ENCODE results near the gene TNK1. TPM values are rescaled to one million over a fixed set of nuclear protein-coding genes. Genes with fewer than 3 reads are reported as not detected.

Gene TNK1
- total and polyA plus RNA-seq, 2 of the 8 experiments (the other 6 are each of a cell fraction or from before 2014, with no cell fraction given) = 7.6 to 9.5 TPM

DNA sequence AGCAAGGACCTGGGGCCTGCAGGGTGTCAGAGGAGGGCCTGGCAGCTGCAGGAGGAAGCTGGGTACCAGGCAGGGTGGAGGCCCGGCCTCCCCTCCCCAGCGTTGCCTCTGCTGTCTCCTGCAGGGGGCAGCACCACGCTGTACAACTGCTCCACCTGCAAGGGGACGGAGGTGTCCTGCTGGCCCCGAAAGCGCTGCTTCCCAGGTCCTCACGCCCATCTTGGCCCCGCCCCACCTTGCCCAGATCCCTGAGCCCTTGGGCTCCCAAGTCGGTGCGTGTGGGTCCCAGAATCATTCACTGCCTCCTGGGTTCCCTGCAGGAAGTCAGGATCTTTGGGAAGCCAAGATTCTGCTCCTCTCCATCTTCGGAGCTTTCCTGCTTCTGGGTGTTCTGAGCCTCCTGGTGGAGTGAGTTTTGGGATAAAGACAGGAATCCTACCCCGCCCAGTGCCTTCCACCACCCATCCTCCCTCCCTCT, 24.8 kb upstream of the TNK1 start:
- H3K9me3 ChIP-seq (ENCODE audit: insufficient read depth in 2 of 2, low read depth in 1 of 2, low read length in 1 of 2) = no peaks in the 10 kb centered on the region
- CTCF ChIA-PET (ENCODE audit: partially characterized antibody) = interaction anchor here (0.6 to 6.5 kb wide), 40 partner anchors 11 to 217 kb away, joined by 3 to 56 read pairs (median 5); partner anchors contain the start of genes ACAP1, CHRNB1, NEURL4 and PLSCR3
- FAIRE-seq = peak; percentile 75
- H3K79me1 ChIP-seq (ENCODE audit: low read depth, low read length) = no peaks in the 10 kb centered on the region
- no peak overlapping the region for H4K5ac ChIP-seq (ENCODE audit: insufficient read length, low read depth, low read length)
- no peak overlapping the region for H3K9ac ChIP-seq (replicated peaks in 1 of 4; ENCODE audit: extremely low read depth in 1 of 4, low read depth in 3 of 4, low read length in 3 of 4)
- no peak overlapping the region for H2BK120ac ChIP-seq (replicated peaks; ENCODE audit: low read depth, low read length)
- H3K23me2 ChIP-seq (ENCODE audit: low read depth, low read length) = peaks cover 5% of the 10 kb centered on the region; the same call in 1 of the 2 replicates
- POLR2A ChIA-PET (ENCODE audit: partially characterized antibody) = interaction anchor here (1.1 to 2.2 kb wide), 11 partner anchors 12 to 129 kb away, joined by 3 to 10 read pairs (median 4); partner anchors contain the start of genes ACAP1, FGF11, NEURL4 and POLR2A
- no peak overlapping the region for H3K14ac ChIP-seq (ENCODE audit: insufficient read length)
- H2AFZ ChIP-seq (ENCODE audit: low read length) = peak overlapping the region; percentile 96
- DNase-seq (ENCODE audit: low read depth in 1 of 2, low spot score in 2 of 2) = peak; percentile 82 to 97
- H2BK12ac ChIP-seq (ENCODE audit: low read depth, low read length) = 0 out of 2 replicates have a peak overlapping the region, but pooled peaks have one; percentile 17
- H3K27ac ChIP-seq (ENCODE audit: low read depth, low read length) = no peak overlapping the region
- peaks cover 0 to 8% (median 2%) of the 10 kb centered on the region in 4 experiments; a peak in 5 of 7 replicates for H3K4me1 ChIP-seq (replicated peaks in 1 of 4; ENCODE audit: control insufficient read depth in 3 of 4, insufficient read depth in 4 of 4, low read length in 3 of 4)
- peak overlapping the region; percentile 81; the same call in 1 of the 2 replicates for H2BK15ac ChIP-seq (ENCODE audit: low read length)
- H3K4me2 ChIP-seq (ENCODE audit: insufficient read depth in 1 of 2, low read depth in 2 of 2, low read length in 2 of 2) = peak overlapping the region; percentile 3 to 64; a peak in 3 of 4 replicates
- no peak overlapping the region for H4K91ac ChIP-seq (replicated peaks; ENCODE audit: insufficient read length, low read length)
- H3K18ac ChIP-seq (ENCODE audit: extremely low read depth, low read length) = peak overlapping the region; percentile 32; the same call in 1 of the 2 replicates
- H3K79me2 ChIP-seq (ENCODE audit: control insufficient read depth in 1 of 2, insufficient read depth in 2 of 2, low read length in 2 of 2) = no peaks in the 10 kb centered on the region
- H3K4me3 ChIP-seq (ENCODE audit: extremely low read depth in 1 of 4, insufficient read depth in 2 of 4, low read depth in 3 of 4, low read length in 4 of 4) = peak overlapping the region in 1 of 4 experiments; percentile 45; a peak in 2 of 8 replicates
- no peak overlapping the region for H4K8ac ChIP-seq (ENCODE audit: extremely low read depth, insufficient read depth, low read length)
- H3K56ac ChIP-seq (replicated peaks; ENCODE audit: insufficient read length, low read depth, low read length) = no peak overlapping the region
- H3K36me3 ChIP-seq (ENCODE audit: control insufficient read depth in 2 of 4, insufficient read depth in 4 of 4, low read length in 3 of 4) = no peaks in the 10 kb centered on the region
- H2BK20ac ChIP-seq (ENCODE audit: low read length) = no peak overlapping the region
- no peaks in the 10 kb centered on the region for H3K27me3 ChIP-seq (replicated peaks in 1 of 4; ENCODE audit: control insufficient read depth in 3 of 4, extremely low read depth in 1 of 4, insufficient read depth in 3 of 4, low read length in 3 of 4)
- no peak overlapping the region for H2AK5ac ChIP-seq (ENCODE audit: low read depth, low read length)
- no peak overlapping the region for H2BK5ac ChIP-seq (ENCODE audit: low read depth, low read length)
- WGBS, 2 experiments (ENCODE audit: extremely low coverage in 1 of 2, insufficient coverage in 1 of 2, insufficient read length in 1 of 2, insufficient replicate concordance in 2 of 2, low coverage in 1 of 2, low lambda C conversion rate in 2 of 2, missing lambda C conversion rate in 1 of 2) = 10% methylated on average over 11 of the region's 12 CpGs; no CpG with 5 or more reads in 1 of the 2 experiments
- no peak overlapping the region for H3K23ac ChIP-seq (ENCODE audit: insufficient read length)
- H3K4ac ChIP-seq (replicated peaks; ENCODE audit: insufficient read length, low read depth, low read length) = no peak overlapping the region
- no peaks in the 10 kb centered on the region for H4K20me1 ChIP-seq (replicated peaks in 1 of 2; ENCODE audit: control insufficient read depth in 1 of 2, insufficient read depth in 2 of 2, low read length in 2 of 2)
- no peak for TF ChIP-seq TAF1 (IDR thresholded peaks at IDR 0.05; ENCODE audit: low read depth, low read length)
- 0 out of 2 replicates have a peak, but pooled peaks have one; percentile 44 for TF ChIP-seq TEAD4 (IDR thresholded peaks at IDR 0.05; ENCODE audit: low read depth, low read length)
- no peak; the same call in 1 of the 2 replicates for TF ChIP-seq TBP (IDR thresholded peaks at IDR 0.05; ENCODE audit: low read depth, low read length)
- TF ChIP-seq RAD21 (IDR thresholded peaks at IDR 0.05 in 1 of 2, conservative IDR thresholded peaks at IDR 0.05 in 1 of 2; ENCODE audit: low read depth in 2 of 2, low read length in 2 of 2) = peak; percentile 93 to 97
- peak; percentile 21 for TF ChIP-seq TAF7 (optimal IDR thresholded peaks at IDR 0.05; ENCODE audit: borderline replicate concordance, low read depth, low read length)
- TF ChIP-seq HDAC6 (IDR thresholded peaks at IDR 0.05; ENCODE audit: low read depth, low read length) = no peak
- TF ChIP-seq SIN3A (conservative IDR thresholded peaks at IDR 0.05 in 1 of 2, IDR thresholded peaks at IDR 0.05 in 1 of 2; ENCODE audit: low read depth in 1 of 2, low read length in 2 of 2) = peak; percentile 69 to 77; a peak in 2 of 4 replicates
- TF ChIP-seq POLR2AphosphoS5 (IDR thresholded peaks at IDR 0.05; ENCODE audit: low read depth, low read length) = peak; percentile 44; the same call in 1 of the 2 replicates
- peak; percentile 67; the same call in 1 of the 2 replicates for TF ChIP-seq TCF12 (IDR thresholded peaks at IDR 0.05; ENCODE audit: low read depth, low read length)
- no peak for TF ChIP-seq ASH2L (IDR thresholded peaks at IDR 0.05; ENCODE audit: low read length)
- TF ChIP-seq HDAC2 (IDR thresholded peaks at IDR 0.05; ENCODE audit: borderline replicate concordance in 1 of 2, low read depth in 2 of 2, low read length in 2 of 2) = 0 out of 4 replicates have a peak, but pooled peaks of 1 of the 2 experiments have one; percentile 33
- TF ChIP-seq CREB1 (IDR thresholded peaks at IDR 0.05) = peak; percentile 59; the same call in 1 of the 2 replicates
